Stimulated activated CD4-positive, alpha-beta T cell treated with anti-CD3 and anti-CD28 coated beads, Interleukin-1b, Interleukin-23, amount 100 ng/mL, for 24 hours (primary cell): ENCODE data around the gene TBC1D30.
"Not testable (repeated sequence)": the region's sequence is repeated elsewhere in the genome, so short reads cannot be mapped to it uniquely, and the experiment has no call there.

ENCODE experiments used
- DNase-seq, 4 experiments: peaks; one replicate each; pipeline ENCODE4 v3.0.0-alpha.2; 2020; ENCODE audit warnings: low read depth in 4 of 4, low spot score in 1 of 4

TBC1D30 gene

GRCh38 chr12:64824500-64825142 is at the start of gene TBC1D30:
Gene TBC1D30 (plus strand): TSS chr12:64824647. CDS start chr12:64824880, 233 bp downstream.
- peak in 2 of 4 experiments; percentile 1 to 28 for DNase-seq

GRCh38 chr12:64775147-64775736 is 49.2 kb upstream of the TBC1D30 start:
- not testable (repeated sequence) for DNase-seq

GRCh38 chr12:64779354-64779974 is 45.0 kb upstream of the TBC1D30 start:
- DNase-seq: no peak

GRCh38 chr12:64780132-64780530 is 44.3 kb upstream of the TBC1D30 start:
- DNase-seq: no peak

GRCh38 chr12:64780531-64781279 is 43.7 kb upstream of the TBC1D30 start:
- DNase-seq: no peak

GRCh38 chr12:64781280-64782190 is 42.9 kb upstream of the TBC1D30 start:
- DNase-seq: no peak

GRCh38 chr12:64782191-64782876 is 42.1 kb upstream of the TBC1D30 start:
- DNase-seq: no peak

GRCh38 chr12:64785838-64786237 is 38.6 kb upstream of the TBC1D30 start:
- no peak for DNase-seq

GRCh38 chr12:64790166-64790565 is 34.3 kb upstream of the TBC1D30 start:
- no peak for DNase-seq

GRCh38 chr12:64791036-64791435 is 33.4 kb upstream of the TBC1D30 start:
- DNase-seq: no peak

- DNase-seq: no peak
Observed at GRCh38 chr12:64792128-64792527, 32.3 kb upstream of the TBC1D30 start.

GRCh38 chr12:64793610-64794009 is 30.8 kb upstream of the TBC1D30 start:
- DNase-seq: no peak

GRCh38 chr12:64794305-64794704 is 30.1 kb upstream of the TBC1D30 start:
- DNase-seq: no peak

- peak; percentile 36 to 53 (median 43) for DNase-seq
Observed at GRCh38 chr12:64796205-64796845, 28.1 kb upstream of the TBC1D30 start.

GRCh38 chr12:64797156-64797555 is 27.3 kb upstream of the TBC1D30 start:
- no peak for DNase-seq

GRCh38 chr12:64798165-64798564 is 26.3 kb upstream of the TBC1D30 start:
- no peak for DNase-seq

GRCh38 chr12:64800640-64801039 is 23.8 kb upstream of the TBC1D30 start:
- no peak for DNase-seq

- DNase-seq: no peak
Observed at GRCh38 chr12:64801381-64801780, 23.1 kb upstream of the TBC1D30 start.

GRCh38 chr12:64802180-64802775 is 22.2 kb upstream of the TBC1D30 start:
- DNase-seq: peak in 2 of 4 experiments; percentile 38 to 42
